Measurements from ENCODE around the gene CSTA. TPM values are rescaled to one million over a fixed set of nuclear protein-coding genes. Genes with fewer than 3 reads are reported as not detected.
"Not testable (repeated sequence)": the region's sequence is repeated elsewhere in the genome, so short reads cannot be mapped to it uniquely, and the experiment has no call there.

Gene CSTA
- total RNA-seq, 1 donor from 2014 or later = not detected

DNA sequence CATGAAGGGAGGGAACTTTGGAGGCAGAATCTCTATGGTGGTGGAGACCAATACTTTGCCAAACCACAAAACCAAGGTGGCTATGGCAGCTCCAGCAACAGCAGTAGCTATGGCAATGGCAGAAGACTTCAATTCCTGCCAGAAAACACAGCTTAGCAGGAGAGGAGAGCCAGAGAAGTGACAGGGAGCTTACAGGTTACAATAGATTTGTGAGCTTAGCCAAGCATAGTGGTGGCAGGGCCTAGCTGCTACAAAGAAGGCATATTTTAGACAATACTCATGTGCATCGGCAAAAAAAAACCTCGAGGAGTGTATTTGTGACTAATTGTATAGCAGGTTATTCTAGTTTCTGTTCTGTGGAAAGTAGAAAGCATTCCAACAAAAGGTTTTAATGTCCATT, 6.4 kb upstream of the CSTA start:
- no peak for DNase-seq (ENCODE audit: extremely low read depth, low read depth, low spot score)

DNA sequence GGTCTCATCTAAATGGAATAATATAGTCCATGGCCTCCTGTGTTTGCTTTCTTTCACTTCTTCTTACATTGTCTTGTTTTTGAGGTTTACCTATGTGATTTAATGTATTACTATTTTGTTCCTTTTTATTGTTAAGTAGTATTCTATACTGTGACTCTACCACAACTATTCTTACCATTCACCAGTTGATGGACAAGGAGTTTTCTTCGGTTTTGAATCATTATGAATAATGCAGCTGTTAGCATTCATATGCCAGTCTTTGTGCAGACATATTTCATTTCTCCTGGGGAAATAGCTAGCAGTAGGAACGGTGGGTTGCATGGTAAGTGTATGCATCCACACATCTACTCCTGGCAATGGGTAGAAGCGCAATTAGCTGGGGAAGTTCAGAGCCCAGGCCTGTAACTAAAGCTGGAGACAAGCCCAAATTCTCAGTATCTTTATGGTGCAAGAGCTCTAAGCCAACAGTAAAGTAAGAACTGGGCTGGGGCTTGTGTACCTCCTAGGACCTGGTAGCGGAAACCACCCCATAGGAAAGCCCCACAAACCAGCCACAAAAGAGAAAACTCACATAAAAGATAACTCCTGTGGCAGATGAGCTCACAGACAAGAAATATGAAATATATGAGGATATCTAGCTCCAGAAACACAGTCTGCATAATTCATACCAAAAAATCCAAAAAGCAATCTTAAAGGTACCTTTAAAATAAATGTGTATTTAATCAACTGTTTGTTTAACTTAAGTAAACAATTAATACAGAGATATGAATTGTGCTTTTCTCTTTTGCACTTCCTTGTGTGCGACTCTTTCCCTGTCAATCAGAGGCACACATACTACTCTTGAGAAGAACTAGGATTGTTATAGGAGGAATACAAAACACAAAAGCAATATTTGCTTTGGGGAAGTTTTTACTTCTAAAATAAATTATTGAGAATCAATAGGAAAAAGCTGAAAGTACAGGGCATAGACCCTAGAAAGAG, 2.7 kb upstream of the CSTA start:
- no peak for DNase-seq (ENCODE audit: extremely low read depth, low read depth, low spot score)

DNA sequence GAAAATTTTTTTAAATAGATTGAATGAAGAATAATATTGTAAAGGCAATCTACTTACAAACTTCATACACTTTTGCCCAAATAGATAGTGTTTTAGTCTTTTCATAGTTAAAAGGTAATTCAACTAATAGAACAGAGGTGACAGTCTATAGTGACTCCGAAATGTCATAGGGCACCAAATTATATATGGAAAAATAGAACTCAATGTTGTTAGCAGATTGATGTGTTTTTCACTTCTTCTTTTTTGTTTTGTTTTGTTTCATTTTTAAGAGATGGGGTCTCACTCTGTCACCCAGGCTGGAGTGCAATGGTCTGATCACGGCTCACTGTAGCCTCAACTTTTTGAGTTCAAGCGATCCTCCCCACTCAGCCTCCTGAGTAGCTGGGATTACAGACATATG, 721 bp downstream of the CSTA start:
- DNase-seq (ENCODE audit: extremely low read depth, low read depth, low spot score) = no peak

DNA sequence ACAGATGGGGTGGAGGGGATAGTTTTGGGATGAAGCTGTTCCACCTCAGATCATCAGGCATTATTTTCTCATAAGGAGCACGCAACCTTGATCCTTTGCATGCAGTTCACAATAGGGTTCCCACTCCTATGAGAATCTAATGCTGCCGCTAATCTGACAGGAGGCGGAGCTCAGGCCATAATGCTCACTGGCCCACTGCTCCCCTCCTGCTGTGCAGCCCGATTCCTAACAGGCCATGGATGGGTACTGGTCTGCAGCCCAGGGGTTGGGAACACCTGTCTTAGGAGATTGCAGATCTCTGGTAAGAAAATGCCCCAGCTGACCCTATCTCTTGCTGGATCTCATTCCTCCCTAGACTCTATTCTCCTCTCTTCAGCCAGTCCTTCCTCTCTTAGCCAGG, 6.8 kb downstream of the CSTA start:
- DNase-seq (ENCODE audit: extremely low read depth, low read depth, low spot score) = no peak

DNA sequence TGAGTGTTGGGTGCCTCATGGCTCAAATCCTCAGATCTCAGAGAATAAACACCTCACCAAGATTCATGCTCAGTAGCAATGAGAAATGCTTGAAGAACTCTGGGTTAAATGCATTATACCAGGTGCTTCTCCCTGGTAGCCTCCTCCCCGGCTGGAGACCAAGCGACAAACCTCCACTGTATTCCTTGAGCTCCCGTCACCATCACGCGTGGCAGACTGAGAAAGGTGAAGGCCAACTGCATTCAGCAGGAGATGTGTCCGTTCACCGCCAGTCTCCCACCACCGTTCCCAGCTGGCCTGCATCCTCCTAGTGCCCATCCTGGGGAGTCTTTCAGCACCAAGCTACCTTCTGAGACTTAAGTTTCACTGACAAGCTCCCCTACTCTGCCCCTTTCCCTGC, 7.5 kb downstream of the CSTA start:
- no peak for DNase-seq (ENCODE audit: extremely low read depth, low read depth, low spot score)

DNA sequence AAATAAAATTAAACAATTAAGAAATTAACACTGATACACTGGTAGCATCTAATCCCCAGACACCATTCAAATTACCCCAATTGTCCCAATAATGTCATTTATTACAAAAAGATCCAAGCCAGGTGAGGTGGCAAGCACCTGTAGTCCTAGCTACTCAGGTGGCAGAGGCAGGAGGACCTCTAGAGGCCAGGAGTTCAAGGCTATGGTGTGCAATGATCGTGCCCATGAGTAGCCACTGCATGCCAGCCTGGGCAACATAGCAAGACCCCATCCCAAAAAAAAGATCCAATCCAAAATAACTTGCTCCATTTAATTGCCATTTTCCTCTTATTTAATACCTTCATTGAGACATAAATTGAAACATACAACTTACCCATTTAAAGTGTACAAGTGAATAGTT, 17.8 kb downstream of the CSTA start:
- DNase-seq (ENCODE audit: extremely low read depth, low read depth, low spot score) = no peak

DNA sequence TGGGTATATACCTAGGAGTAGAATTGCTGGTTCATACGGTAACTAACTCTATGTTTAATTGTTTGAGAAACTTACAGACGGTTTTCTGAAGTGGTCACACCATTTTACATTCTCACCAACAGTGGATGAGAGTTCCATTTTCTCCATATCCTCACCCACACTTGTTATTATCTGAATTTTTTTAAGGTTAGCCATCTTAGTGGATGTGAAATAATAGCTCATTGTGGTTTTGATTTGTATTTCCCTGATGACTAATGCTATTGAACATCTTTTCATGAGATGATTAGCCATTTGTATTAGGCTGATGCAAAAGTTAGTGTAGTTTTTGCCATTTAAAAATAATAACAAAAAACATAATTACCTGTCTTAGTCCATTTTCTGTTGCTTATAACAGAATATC, 18.6 kb downstream of the CSTA start:
- no peak for DNase-seq (ENCODE audit: extremely low read depth, low read depth, low spot score)

DNA sequence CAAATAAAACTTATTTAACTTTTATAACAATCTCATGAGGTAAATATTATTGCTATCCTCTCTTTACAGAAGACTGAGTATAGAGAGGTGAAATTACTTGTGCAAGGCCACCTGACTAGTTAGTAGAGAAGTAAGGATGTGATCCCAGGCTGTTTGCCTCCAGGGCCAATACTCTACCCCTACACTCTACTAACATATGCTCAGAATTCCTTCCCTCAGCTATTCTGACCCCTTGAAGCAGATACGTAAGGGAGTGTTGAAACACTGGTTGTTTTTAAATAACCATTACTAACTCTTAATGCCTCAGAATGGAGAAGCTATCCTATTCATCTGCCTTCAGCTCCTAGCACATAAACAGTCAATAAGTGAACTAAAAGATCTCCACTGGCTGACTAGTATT, 24.1 kb downstream of the CSTA start:
- DNase-seq (ENCODE audit: extremely low read depth, low read depth, low spot score) = no peak

DNA sequence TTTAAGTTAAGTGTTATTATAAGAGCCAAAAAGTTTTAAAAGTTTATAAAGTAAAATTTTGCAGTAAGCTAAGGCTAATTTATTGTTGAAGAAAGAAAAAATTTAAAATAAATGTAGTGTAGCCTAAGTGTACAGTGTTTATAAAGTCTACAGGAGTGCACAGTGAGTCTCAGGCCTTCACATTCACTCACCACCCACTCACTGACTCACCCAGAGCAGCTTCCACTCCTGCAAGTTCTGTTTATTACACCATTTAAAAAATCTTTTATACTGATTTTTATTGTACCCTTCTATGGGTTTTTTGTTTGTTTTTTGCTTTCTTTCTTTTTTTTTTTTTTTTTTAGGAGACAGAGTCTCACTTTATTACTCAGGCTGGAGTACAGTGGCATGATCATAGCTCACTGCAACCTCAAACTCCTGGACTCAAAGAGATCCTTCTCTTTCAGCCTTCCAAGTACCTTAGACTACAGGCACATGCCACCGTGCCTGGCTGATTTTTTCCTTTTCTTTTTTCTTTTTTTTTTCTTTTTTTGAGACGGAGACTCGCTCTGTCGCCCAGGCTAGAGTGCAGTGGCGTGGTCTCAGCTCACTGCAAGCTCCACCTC, 25.9 kb downstream of the CSTA start:
- DNase-seq (ENCODE audit: extremely low read depth, low read depth, low spot score) = no peak

DNA sequence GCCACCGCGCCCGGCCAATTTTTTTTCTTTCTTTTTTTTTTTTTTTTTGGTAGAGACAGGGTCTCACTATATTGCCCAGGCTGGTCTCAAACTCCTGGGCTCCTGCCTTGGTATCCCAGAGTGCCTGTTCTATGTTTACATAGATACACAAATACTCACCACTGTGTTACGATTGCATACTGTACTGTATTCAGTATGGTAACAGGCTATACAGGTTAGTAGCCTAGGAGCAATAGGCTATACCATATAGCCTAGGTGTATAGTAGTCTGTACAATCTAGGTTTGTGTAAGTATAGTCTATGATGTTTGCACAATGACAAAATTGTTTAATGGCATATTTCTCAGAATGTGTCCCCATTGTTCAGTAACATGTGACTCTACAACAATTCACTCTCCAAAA, 26.6 kb downstream of the CSTA start:
- DNase-seq (ENCODE audit: extremely low read depth, low read depth, low spot score) = no peak

DNA sequence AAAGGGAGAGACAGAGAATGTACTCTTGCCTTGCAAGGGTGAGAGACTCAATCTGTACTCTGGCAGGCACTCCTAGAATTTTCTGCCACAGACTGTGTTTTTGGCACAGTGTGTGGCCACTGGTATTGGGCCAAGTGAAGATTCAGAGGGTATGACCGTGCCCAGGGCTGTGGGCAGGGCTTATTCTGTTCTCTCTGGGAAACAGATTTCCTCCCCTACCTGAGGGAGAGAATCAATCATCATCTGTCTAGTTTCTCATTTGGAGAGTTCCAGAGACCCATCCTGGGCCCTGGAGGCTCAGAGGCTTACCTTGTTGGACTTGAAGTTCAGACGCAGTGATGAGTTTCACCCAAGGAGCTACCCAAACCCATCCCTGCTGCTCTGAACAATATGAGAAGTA, 28.2 kb downstream of the CSTA start:
- no peak for DNase-seq (ENCODE audit: extremely low read depth, low read depth, low spot score)

DNA sequence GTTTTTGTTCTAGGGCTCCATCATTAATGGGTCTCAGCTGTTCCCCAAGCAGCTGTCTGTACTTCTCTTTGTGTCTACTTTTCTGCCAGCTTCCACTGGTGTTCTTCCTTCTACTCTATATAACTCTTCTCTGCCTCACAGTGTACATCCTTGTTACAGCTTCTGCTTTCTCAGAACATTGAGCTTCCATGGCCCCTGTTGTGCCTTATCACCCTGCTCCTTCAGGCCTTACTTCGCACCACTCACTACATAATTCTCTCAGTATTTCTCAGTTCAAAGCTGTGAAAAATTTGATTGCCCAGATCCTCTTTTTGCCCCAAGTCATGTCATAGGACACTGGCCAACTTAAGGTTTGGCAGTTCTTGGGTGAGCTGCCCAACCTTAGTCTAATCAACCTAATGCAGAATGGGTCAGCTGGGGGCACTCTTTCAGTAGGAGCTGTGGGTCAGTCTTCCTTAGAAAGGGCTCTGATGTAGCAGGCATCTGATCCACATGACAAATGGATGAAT, 28.9 kb downstream of the CSTA start:
- no peak for DNase-seq (ENCODE audit: extremely low read depth, low read depth, low spot score)

DNA sequence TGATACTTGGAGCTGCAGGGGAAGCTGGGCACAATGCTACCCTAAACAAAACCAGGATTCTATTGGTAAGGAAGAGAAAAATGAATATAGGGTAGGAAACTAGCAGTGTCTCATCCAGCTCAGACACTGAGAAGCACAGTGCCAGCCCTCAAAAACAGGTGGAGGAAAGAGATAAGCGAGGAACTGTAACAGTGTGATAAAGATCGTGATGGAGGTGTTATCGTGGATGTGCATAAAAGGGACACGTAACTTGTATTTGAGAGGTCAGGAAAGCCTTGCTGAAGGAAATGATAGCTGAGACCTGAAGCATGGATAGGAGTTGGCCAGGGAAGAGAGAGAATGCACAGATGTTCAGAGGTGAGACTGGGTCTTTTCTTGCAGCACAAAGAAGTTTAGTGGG, 30.6 kb downstream of the CSTA start:
- DNase-seq (ENCODE audit: extremely low read depth, low read depth, low spot score) = no peak

DNA sequence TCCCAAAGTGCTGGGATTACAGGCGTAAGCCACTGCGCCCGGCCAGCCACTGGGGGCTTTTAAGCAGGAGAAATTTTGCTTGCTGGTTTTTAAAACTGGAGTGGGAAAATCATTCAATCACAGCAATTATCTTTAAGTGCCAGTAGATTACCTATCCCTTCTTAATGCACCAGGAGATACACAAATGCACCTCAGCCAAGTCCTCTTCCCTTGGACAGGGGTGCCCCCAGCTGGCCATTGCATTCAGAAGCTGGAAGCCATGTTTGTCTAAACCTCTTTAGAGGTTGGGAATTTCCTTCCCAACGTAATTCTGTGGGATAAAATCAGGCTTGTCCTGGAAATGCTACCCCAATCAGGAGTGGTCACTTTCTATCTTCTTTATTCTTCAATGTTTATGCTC, 31.4 kb downstream of the CSTA start:
- DNase-seq (ENCODE audit: extremely low read depth, low read depth, low spot score) = no peak

DNA sequence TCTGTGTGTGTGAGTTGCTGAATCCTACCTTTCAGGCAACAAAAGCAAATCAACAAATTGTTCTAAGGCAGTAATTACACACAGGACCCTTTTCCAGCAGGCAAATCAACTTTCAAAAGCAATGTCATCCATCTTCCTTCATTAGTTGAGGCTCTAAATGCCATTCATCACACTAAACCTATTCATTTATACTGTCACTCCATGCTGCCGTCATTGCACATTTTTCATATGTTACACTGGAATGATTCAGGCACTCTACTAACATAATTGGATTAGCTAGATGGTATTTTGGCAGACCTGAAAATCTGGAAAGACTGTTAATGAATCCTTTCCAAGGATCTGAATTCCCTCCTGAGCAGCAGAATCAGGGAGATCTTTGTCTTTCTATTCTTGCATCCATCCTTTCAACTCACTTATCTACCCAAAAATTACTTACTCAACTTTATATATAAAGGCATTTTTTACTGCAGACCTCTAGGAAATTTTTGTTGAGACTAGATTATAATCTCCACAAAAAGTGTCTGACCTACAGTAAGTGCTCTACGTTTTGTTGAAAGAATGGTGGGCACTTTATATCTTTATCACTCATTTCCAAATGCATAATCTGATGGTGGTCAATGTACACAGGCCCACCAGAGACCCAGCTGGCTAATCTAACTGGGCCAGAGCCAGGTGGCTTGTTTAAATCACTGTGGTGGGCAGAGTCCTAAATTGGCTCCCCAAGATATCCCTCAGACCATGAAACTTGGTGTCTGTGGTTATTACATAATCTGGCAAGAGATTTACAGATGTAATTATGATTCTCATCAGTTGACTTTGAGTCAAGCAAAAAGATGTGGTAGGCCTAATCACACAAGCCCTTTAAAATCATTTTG, 33.0 kb downstream of the CSTA start:
- DNase-seq (ENCODE audit: extremely low read depth, low read depth, low spot score) = no peak

DNA sequence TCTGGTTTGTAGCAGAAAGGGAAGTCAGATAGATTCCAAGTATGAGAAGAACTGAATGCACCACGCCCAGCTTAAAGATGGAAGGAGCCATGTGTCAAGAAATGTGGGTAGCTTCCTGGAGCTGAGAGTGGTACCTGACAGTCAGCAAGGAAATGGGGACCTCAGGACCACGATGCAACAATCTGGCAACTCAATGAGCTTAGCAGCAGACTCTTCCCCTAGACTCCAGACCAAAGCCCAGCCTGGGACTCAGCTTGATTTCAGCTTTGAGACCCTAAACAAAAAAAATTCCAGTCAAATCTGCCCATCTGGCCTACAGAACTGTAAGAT, 33.6 kb downstream of the CSTA start:
- no peak for DNase-seq (ENCODE audit: extremely low read depth, low read depth, low spot score)

DNA sequence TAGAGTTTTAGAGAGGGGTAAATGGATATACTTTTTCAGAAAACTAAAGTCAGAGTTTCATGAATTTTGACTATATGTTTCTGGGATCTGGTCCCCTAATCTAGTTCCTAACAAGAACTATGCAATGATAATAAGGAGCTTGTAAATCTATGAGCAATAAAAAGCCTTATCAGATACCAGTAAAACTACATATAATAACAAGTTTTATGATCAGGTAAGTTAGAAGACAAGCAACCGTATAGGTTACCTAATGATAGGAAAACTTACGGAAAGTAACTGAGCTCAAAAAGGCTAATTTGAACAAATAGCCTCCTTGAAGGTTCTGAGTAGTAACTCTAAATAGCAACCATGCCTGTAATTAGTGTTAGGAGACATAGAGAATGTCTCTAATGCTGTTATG, 37.0 kb downstream of the CSTA start:
- no peak for DNase-seq (ENCODE audit: extremely low read depth, low read depth, low spot score)

DNA sequence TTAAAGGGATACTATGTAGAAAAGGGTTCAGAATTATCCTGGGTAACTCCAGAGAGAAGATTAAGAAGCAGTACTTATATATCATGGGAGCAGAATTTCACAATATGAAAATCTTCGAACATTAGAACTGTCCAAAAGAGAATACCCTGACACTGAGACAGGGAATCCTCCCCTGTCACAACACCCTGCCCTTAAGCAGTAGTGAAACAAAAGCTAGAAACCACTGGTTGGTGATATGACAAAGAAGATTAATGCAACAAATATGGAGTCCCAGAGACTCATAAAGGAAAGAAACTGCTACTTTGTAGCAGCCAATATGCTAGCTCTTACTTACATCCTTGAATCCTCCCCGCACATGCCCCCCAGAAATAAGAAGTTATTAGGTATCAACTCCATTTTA, 39.4 kb downstream of the CSTA start:
- no peak for DNase-seq (ENCODE audit: extremely low read depth, low read depth, low spot score)

DNA sequence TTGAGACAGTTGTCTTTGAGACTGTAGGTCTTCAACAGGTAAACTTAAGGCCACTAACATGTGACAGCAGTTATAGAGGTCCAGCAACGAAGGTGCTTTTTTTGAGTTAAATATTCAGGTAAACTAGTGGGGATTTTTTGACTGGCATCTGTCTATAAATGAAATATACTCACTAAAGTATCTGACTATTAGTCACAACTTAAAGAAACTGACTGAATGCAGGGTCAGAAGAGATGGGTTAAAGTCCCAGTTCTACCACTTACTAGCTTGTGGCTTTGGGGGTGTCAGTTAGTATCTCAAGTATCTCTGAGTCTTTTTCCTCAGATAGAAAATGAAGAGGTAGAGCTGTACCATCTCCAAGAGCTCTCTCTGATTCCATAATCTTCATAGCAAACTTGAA, 40.0 kb downstream of the CSTA start:
- DNase-seq (ENCODE audit: extremely low read depth, low read depth, low spot score) = no peak

DNA sequence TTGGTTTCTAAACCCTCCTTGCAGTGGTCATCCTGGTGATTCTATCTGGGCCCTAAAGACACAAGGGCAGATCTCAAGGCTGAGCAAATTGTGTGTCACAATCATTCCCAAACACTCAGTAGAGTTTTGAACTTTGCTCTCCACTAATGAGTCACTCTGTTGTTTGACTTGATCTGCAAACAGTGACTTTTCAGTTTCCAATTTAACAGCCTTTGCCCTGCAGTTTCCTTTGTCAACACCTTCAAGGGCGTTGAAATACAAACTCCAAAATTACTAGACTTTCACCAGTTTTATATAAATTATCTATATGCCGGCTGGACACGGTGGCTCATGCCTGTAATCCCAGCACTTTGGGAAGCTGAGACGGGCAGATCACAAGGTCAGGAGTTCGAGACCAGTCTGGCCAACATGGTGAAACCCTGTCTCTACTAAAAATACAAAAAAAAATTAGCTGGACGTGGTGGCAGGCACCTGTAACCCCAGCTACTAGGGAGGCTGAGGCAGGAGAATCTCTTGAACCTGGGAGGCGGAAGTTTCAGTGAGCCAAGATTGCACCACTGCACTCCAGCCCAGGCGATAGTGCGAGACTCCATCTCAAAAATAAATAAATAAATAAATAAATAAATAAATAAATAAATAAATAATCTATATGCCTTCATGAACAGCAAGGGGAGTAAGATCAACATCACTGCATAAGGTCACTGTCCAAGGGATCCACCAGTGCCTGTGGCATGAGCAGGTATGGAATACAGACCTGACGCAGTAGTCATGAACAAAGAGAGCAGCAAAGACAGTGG, 40.7 kb downstream of the CSTA start:
- DNase-seq (ENCODE audit: extremely low read depth, low read depth, low spot score) = not testable (repeated sequence)

DNA sequence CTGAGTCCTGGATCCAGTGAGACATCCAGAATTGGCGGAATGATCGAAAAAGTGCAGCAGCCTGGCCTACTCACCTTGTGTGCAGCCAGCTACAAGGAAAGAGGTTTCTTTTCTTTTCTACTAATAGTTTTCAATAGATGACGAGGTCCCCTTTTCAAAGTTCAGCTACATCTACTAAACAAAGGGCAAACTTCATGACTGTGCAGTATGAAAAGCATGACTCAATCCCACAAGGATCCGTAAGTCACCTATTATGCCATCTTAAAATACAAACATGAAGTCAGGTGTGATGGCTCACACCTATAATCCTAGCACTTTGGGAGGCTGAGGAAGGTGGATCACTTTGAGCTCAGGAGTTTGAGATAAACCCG, 41.3 kb downstream of the CSTA start:
- no peak for DNase-seq (ENCODE audit: extremely low read depth, low read depth, low spot score)
